ENCODE measurements around the gene TMEM135.

Gene TMEM135

GRCh38 chr11:87228820-87229219, 191.1 kb downstream of the TMEM135 start:
- no peak for FAIRE-seq
- no peak for TF ChIP-seq POLR2A (IDR thresholded peaks at IDR 0.05; ENCODE audit: low read depth, low read length)
- no peak for TF ChIP-seq POLR2AphosphoS5 (IDR thresholded peaks at IDR 0.05; ENCODE audit: low read depth, low read length)
- TF ChIP-seq TAF1 (IDR thresholded peaks at IDR 0.05; ENCODE audit: borderline replicate concordance, low read depth, low read length) = no peak
- no peak for DNase-seq (ENCODE audit: insufficient read length)

- no peak for FAIRE-seq
- DNase-seq (ENCODE audit: insufficient read length) = no peak
- no peak for TF ChIP-seq TAF1 (IDR thresholded peaks at IDR 0.05; ENCODE audit: borderline replicate concordance, low read depth, low read length)
- no peak for TF ChIP-seq POLR2A (IDR thresholded peaks at IDR 0.05; ENCODE audit: low read depth, low read length)
- TF ChIP-seq POLR2AphosphoS5 (IDR thresholded peaks at IDR 0.05; ENCODE audit: low read depth, low read length) = no peak
These were observed 193.3 kb downstream of the TMEM135 start for GRCh38 chr11:87230995-87231394.

GRCh38 chr11:87232320-87232719, 194.6 kb downstream of the TMEM135 start:
- FAIRE-seq = no peak
- no peak for DNase-seq (ENCODE audit: insufficient read length)

GRCh38 chr11:87235366-87235765, 197.6 kb downstream of the TMEM135 start:
- FAIRE-seq (no peak), DNase-seq (ENCODE audit: insufficient read length) (no peak)
- TF ChIP-seq POLR2AphosphoS5 (IDR thresholded peaks at IDR 0.05; ENCODE audit: low read depth, low read length) = no peak
- TF ChIP-seq POLR2A (IDR thresholded peaks at IDR 0.05; ENCODE audit: low read depth, low read length) = no peak
- TF ChIP-seq TAF1 (IDR thresholded peaks at IDR 0.05; ENCODE audit: borderline replicate concordance, low read depth, low read length) = no peak

More at GRCh38 chr11:87232320-87232719, 194.6 kb downstream of the TMEM135 start:
- TF ChIP-seq TAF1 (IDR thresholded peaks at IDR 0.05; ENCODE audit: borderline replicate concordance, low read depth, low read length) (no peak), POLR2AphosphoS5 (IDR thresholded peaks at IDR 0.05; ENCODE audit: low read depth, low read length) (no peak), POLR2A (IDR thresholded peaks at IDR 0.05; ENCODE audit: low read depth, low read length) (no peak)

GRCh38 chr11:87236368-87236767, 198.6 kb downstream of the TMEM135 start:
- TF ChIP-seq POLR2A (IDR thresholded peaks at IDR 0.05; ENCODE audit: low read depth, low read length) (no peak), POLR2AphosphoS5 (IDR thresholded peaks at IDR 0.05; ENCODE audit: low read depth, low read length) (no peak), TAF1 (IDR thresholded peaks at IDR 0.05; ENCODE audit: borderline replicate concordance, low read depth, low read length) (no peak)
- no peak for FAIRE-seq
- no peak for DNase-seq (ENCODE audit: insufficient read length)

GRCh38 chr11:87239001-87239400, 201.3 kb downstream of the TMEM135 start:
- FAIRE-seq (no peak), DNase-seq (ENCODE audit: insufficient read length) (no peak)
- no peak for TF ChIP-seq POLR2A (IDR thresholded peaks at IDR 0.05; ENCODE audit: low read depth, low read length)
- no peak for TF ChIP-seq POLR2AphosphoS5 (IDR thresholded peaks at IDR 0.05; ENCODE audit: low read depth, low read length)

GRCh38 chr11:87239531-87239930, 201.8 kb downstream of the TMEM135 start:
- DNase-seq (ENCODE audit: insufficient read length) (no peak), FAIRE-seq (no peak)
- no peak for TF ChIP-seq POLR2AphosphoS5 (IDR thresholded peaks at IDR 0.05; ENCODE audit: low read depth, low read length)
- TF ChIP-seq TAF1 (IDR thresholded peaks at IDR 0.05; ENCODE audit: borderline replicate concordance, low read depth, low read length) = no peak
- TF ChIP-seq POLR2A (IDR thresholded peaks at IDR 0.05; ENCODE audit: low read depth, low read length) = no peak

GRCh38 chr11:87251560-87251959, 213.8 kb downstream of the TMEM135 start:
- DNase-seq (ENCODE audit: insufficient read length) = no peak
- TF ChIP-seq TAF1 (IDR thresholded peaks at IDR 0.05; ENCODE audit: borderline replicate concordance, low read depth, low read length) (no peak), POLR2A (IDR thresholded peaks at IDR 0.05; ENCODE audit: low read depth, low read length) (no peak), POLR2AphosphoS5 (IDR thresholded peaks at IDR 0.05; ENCODE audit: low read depth, low read length) (no peak)
- no peak for FAIRE-seq

GRCh38 chr11:87252869-87253268, 215.1 kb downstream of the TMEM135 start:
- FAIRE-seq (no peak), DNase-seq (ENCODE audit: insufficient read length) (no peak)
- no peak for TF ChIP-seq POLR2AphosphoS5 (IDR thresholded peaks at IDR 0.05; ENCODE audit: low read depth, low read length)
- TF ChIP-seq POLR2A (IDR thresholded peaks at IDR 0.05; ENCODE audit: low read depth, low read length) = no peak
- no peak for TF ChIP-seq TAF1 (IDR thresholded peaks at IDR 0.05; ENCODE audit: borderline replicate concordance, low read depth, low read length)

- FAIRE-seq = no peak
- TF ChIP-seq POLR2AphosphoS5 (IDR thresholded peaks at IDR 0.05; ENCODE audit: low read depth, low read length) = no peak
- no peak for TF ChIP-seq TAF1 (IDR thresholded peaks at IDR 0.05; ENCODE audit: borderline replicate concordance, low read depth, low read length)
- no peak for TF ChIP-seq POLR2A (IDR thresholded peaks at IDR 0.05; ENCODE audit: low read depth, low read length)
- DNase-seq (ENCODE audit: insufficient read length) = no peak
These were observed 216.8 kb downstream of the TMEM135 start for GRCh38 chr11:87254562-87254961.

GRCh38 chr11:87255589-87255988, 217.9 kb downstream of the TMEM135 start:
- no peak for FAIRE-seq
- no peak for TF ChIP-seq TAF1 (IDR thresholded peaks at IDR 0.05; ENCODE audit: borderline replicate concordance, low read depth, low read length)

GRCh38 chr11:87256694-87257340, 219.1 kb downstream of the TMEM135 start:
- no peak for FAIRE-seq
- no peak for DNase-seq (ENCODE audit: insufficient read length)
- no peak for TF ChIP-seq TAF1 (IDR thresholded peaks at IDR 0.05; ENCODE audit: borderline replicate concordance, low read depth, low read length)

More at GRCh38 chr11:87255589-87255988, 217.9 kb downstream of the TMEM135 start:
- no peak for DNase-seq (ENCODE audit: insufficient read length)
